SU-DHL-6 (cell line): ENCODE results near the gene ETS1.

Source experiments
- CTCF ChIP-seq: fragments of 200-600 bp; sonication (generic); IDR thresholded peaks from one replicate; pipeline ENCODE4 v1.5.1; 2017; ENCODE audit warnings: antibody characterized with exemption, mild to moderate bottlenecking, low read length, moderate library complexity; ENCODE audit not compliant: insufficient read depth, poor library complexity, severe bottlenecking
- EZH2phosphoT487 ChIP-seq: fragments of 200-600 bp; sonication (generic), shearing (Covaris generic); conservative IDR thresholded peaks from 2 replicates; pipeline ENCODE4 v1.6.1; 2018; ENCODE audit warnings: mild to moderate bottlenecking, antibody characterized with exemption, low read length, moderate library complexity, mixed read lengths

- no peak for TF ChIP-seq CTCF
- TF ChIP-seq EZH2phosphoT487 = no peak
Measured at GRCh38 chr11:128473636-128474035, 113.7 kb downstream of the ETS1 start.
